Activated T-cell treated with anti-CD3 and anti-CD28 coated beads, Interleukin-2, amount 50 U/mL, for 24 hours (primary cell): ENCODE measurements around the gene C1orf116.
"Not testable (repeated sequence)": the region's sequence is repeated elsewhere in the genome, so short reads cannot be mapped to it uniquely, and the experiment has no call there.

ENCODE experiments used
- DNase-seq: peaks from one replicate; pipeline ENCODE4 v3.0.0-alpha.2; 2020
- H3K27ac Mint-ChIP-seq: 2 replicates; pipeline ENCODE4 v1.8.0; 2020; ENCODE audit warnings: mild to moderate bottlenecking, mixed read lengths
- H3K27me3 Mint-ChIP-seq: 2 replicates; pipeline ENCODE4 v1.8.0; 2020; ENCODE audit warnings: mixed read lengths
- H3K36me3 Mint-ChIP-seq: 2 replicates; pipeline ENCODE4 v1.8.0; 2020; ENCODE audit warnings: low read depth, mixed read lengths
- H3K4me1 Mint-ChIP-seq: 2 replicates; pipeline ENCODE4 v1.8.0; 2020; ENCODE audit warnings: low read depth, mixed read lengths
- H3K4me3 Mint-ChIP-seq: 2 replicates; pipeline ENCODE4 v1.8.0; 2020; ENCODE audit warnings: mild to moderate bottlenecking, moderate library complexity, mixed read lengths
- H3K9me3 Mint-ChIP-seq: 2 replicates; pipeline ENCODE4 v1.8.0; 2020; ENCODE audit warnings: mixed read lengths

Gene C1orf116

DNA sequence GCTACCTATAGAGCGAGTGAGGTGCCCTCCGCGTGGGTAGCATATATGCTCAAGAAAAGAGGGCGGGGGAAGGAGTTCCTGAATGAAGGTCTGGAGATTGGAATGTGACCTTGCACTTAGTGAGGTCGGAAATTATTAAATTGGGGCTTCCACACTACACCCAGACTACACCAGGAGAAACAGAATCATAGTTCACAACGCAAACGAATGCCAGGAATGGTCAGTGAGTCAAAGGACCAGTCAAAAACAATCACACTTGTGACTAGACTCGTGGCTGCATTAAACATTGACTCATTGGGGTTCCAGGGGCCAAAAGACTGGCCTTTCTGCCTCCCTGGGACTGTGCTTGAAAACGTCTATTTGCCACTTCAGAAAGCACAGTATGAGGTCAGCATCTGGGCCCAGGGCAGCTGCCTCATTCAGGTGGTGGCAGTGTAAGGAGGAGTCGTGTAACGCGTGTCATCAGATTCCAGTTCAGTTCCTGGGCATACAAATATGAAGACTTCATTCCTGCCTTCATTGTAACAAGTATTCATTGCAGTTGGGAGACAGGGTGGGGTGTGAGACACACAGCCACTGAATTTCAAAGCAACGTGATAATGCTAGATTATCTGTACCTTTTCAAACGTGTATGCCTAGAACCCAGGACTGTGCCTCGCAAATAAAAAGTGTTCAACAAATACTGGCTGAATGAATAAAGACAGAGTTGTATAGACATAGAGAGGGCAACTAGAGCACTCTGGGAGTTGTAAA is 18.8 kb upstream of the C1orf116 start, which contains the start of gene YOD1:
Gene YOD1 (minus strand): TSS at position 18 of the 753 bp plus-strand sequence. CDS start 178 bp downstream, outside the sequence.
- no peak for DNase-seq
- Mint-ChIP-seq H3K36me3 (peaks cover 51% of the 10 kb centered on the region), H3K9me3 (no peaks in the 10 kb centered on the region), H3K4me1 (peaks cover 62% of the 10 kb centered on the region), H3K27me3 (no peaks in the 10 kb centered on the region), H3K27ac (peak within 1 kb of the TSS; percentile 98), H3K4me3 (peak within 1 kb of the TSS; percentile 99)

DNA sequence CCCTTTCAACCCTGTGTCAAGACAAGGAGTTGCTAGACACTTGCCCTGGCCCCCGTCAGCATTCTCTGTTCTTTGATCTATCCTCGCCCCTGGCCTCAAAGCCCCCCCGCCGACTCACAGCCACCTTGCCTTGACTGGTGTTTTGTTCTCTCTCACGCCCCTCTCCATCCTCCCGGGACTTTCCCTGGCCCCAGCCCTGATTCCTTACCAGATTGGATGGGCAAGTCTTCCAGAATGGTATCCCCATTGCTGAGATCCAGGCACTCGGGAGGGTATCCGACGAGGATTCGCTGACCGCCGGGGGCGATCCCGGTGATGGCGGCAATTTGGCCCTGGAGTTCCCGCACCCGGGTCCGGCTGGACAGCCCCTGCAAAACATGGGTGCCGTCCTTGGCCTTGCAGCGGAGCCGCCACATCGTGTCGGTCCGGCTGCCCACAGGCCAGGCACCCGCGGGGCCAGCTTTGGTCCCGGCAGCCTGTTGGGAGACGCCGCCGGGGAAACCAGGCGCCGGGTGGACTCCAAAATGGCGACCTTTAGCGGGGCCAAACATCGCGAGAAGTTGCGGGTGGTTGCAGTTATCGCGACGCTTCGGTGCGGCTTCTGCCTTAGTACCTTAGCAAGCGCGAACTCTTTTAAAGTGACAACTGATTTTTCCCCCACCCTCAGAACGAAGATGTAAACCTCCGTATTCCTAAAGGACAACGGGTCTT is 18.1 kb upstream of the C1orf116 start:
- H3K27me3 Mint-ChIP-seq = no peaks in the 10 kb centered on the region
- peaks cover 58% of the 10 kb centered on the region for H3K36me3 Mint-ChIP-seq
- H3K9me3 Mint-ChIP-seq = no peaks in the 10 kb centered on the region
- peak overlapping the region; percentile 98 for H3K27ac Mint-ChIP-seq
- peaks cover 70% of the 10 kb centered on the region for H3K4me1 Mint-ChIP-seq
- DNase-seq = peak; percentile 91
- H3K4me3 Mint-ChIP-seq = peak overlapping the region; percentile 99

DNA sequence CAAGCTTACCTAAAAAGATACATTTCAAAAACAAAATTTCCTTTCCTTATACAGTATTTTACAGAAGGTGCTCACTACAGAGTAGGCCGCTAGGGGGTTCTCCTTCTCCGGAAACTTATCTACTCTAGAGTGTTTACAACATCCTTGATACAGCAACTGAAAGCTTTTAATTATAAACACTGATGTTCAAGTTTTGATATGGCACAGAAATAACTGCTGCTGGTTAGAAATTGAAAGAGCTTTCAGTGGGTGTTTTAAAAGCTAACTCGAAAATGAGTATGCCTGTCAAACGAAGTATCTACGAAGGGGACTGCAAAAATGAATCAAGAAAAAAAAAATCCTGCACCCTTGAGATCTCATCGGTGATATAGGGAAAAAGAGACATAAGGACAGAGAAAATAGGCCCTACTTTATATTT is 17.4 kb upstream of the C1orf116 start:
- peaks cover 65% of the 10 kb centered on the region for H3K36me3 Mint-ChIP-seq
- no peak for DNase-seq
- H3K9me3 Mint-ChIP-seq = no peaks in the 10 kb centered on the region
- H3K4me1 Mint-ChIP-seq = peaks cover 76% of the 10 kb centered on the region
- H3K27me3 Mint-ChIP-seq = no peaks in the 10 kb centered on the region
- H3K27ac Mint-ChIP-seq = peak overlapping the region; percentile 98
- peak overlapping the region; percentile 99 for H3K4me3 Mint-ChIP-seq

DNA sequence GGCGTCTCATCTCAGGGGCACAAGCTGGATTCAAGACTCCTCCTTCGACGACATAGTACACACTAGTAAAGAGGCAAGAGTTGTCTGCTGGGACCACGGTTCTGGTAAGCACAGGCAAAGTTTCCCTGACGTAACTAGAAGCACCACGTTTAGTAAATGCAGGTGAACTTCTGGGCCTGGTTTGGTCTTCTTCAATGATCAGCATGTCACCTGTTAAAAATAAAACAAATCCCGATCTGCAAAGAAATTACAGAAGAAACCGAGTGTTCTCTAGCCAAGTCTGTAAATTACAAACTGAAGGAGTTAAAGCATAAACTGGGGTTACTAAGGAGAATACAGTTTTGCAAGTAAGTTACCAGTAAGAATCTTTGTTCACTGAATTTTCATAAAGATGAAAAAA is 17.0 kb upstream of the C1orf116 start:
- H3K27ac Mint-ChIP-seq = peak overlapping the region; percentile 98
- DNase-seq = no peak
- no peaks in the 10 kb centered on the region for H3K9me3 Mint-ChIP-seq
- no peaks in the 10 kb centered on the region for H3K27me3 Mint-ChIP-seq
- H3K4me1 Mint-ChIP-seq = peaks cover 80% of the 10 kb centered on the region
- peaks cover 69% of the 10 kb centered on the region for H3K36me3 Mint-ChIP-seq
- H3K4me3 Mint-ChIP-seq = peak overlapping the region; percentile 99

DNA sequence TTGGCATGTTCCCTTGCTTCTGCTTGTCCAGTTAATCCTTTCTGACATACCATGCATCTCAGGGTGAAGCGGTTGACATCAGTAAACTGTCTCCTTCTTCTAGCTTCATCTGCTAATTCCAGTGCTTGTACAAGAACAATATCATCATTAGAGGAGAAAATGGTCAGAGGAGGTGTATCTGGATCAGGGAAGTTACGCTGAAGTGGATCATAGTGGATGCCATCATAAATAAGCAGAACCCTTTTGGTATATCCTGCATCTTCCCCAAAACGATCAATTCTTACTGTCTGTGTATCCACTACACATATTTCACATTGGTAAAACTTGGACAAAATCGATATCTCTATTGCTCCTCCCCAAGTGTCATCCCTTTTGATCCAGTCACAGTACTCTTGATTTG is 16.5 kb upstream of the C1orf116 start:
- H3K36me3 Mint-ChIP-seq = peaks cover 73% of the 10 kb centered on the region
- H3K4me3 Mint-ChIP-seq = peak overlapping the region; percentile 99
- no peak for DNase-seq
- no peaks in the 10 kb centered on the region for H3K9me3 Mint-ChIP-seq
- H3K27ac Mint-ChIP-seq = peak overlapping the region; percentile 15
- no peaks in the 10 kb centered on the region for H3K27me3 Mint-ChIP-seq
- H3K4me1 Mint-ChIP-seq = peaks cover 80% of the 10 kb centered on the region

DNA sequence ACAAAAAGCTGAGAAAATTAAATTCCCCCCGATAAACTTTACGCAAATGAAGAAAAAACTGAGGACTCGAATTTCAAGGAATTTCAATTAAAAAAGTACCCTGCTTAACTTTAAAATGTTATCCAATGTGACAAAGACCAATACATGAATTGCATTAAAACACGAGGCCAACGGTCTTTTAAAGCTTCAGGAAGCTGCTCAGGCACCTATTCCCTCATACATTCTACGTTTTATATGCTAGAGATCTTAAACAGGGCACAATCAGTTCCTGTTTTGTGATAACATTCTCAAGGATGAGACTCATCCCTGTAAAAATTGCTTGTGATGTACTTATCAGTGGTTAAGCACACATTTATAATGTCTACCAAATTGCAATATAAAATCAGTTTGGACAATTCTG is 15.5 kb upstream of the C1orf116 start:
- Mint-ChIP-seq H3K9me3 (no peaks in the 10 kb centered on the region), H3K4me1 (peaks cover 77% of the 10 kb centered on the region), H3K27me3 (no peaks in the 10 kb centered on the region), H3K4me3 (peak overlapping the region; percentile 25), H3K27ac (no peak overlapping the region), H3K36me3 (peaks cover 80% of the 10 kb centered on the region)
- no peak for DNase-seq

DNA sequence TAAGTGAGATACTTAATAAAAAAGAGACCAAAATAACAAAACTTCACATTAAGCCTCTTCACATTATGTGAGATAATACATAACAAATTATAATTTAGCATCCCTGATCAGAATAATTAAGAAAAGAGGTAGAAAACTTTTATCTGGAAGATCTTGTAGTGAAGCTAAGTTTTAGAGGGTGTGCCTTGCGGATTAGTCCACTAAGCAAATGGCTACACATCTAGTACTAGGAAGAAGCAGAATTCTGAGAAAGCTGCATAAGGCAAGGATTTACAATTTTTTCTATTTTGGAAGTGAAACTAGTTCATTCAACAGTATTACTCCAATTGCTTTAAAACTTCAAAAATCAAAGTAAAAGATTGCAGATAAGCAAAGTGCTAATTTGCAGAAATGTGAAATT is 14.9 kb upstream of the C1orf116 start:
- Mint-ChIP-seq H3K36me3 (peaks cover 81% of the 10 kb centered on the region), H3K27me3 (no peaks in the 10 kb centered on the region), H3K4me1 (peaks cover 72% of the 10 kb centered on the region), H3K27ac (no peak overlapping the region), H3K4me3 (peak overlapping the region; percentile 15), H3K9me3 (no peaks in the 10 kb centered on the region)
- no peak for DNase-seq

DNA sequence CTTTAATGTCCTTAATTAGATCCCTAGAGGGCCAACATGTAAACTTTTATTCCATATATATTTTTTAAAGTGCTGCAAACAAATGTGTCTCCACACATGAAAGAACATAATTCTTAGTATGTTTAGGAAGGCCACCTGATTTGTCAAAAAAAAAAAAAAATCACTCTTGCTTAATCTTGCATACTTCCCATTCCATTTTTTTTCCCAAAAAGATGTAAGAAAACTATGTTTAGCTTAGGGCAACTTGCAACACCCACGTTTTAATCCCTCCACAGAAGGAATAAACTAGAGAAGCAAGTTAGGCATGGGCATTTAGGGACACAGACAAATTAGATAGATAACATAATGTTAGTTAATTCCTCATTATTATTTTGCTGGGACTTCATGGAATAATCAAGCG is 12.9 kb upstream of the C1orf116 start:
- H3K36me3 Mint-ChIP-seq = peaks cover 79% of the 10 kb centered on the region
- no peak overlapping the region for H3K27ac Mint-ChIP-seq
- no peak for DNase-seq
- H3K27me3 Mint-ChIP-seq = no peaks in the 10 kb centered on the region
- no peaks in the 10 kb centered on the region for H3K9me3 Mint-ChIP-seq
- peaks cover 58% of the 10 kb centered on the region for H3K4me1 Mint-ChIP-seq
- no peak overlapping the region for H3K4me3 Mint-ChIP-seq

DNA sequence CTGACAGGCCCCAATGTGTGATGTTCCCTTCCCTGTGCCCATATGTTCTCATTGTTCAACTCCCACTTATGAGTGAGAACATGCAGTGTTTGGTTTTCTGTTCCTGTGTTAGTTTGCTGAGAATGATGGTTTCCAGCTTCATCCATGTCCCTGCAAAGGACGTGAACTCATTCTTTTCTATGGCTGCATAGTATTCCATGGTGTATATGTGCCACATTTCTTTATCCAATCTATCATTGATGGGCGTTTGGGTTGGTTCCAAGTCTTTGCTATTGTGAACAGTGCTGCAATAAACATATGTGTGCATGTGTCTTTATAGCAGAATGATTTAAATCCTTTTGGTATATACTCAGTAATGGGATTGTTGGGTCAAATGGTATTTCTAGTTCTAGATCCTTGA is 8.8 kb upstream of the C1orf116 start:
- H3K27ac Mint-ChIP-seq, DNase-seq, H3K9me3 Mint-ChIP-seq, H3K27me3 Mint-ChIP-seq, H3K4me3 Mint-ChIP-seq: not testable (repeated sequence)
- Mint-ChIP-seq H3K36me3 (peaks cover 38% of the 10 kb centered on the region), H3K4me1 (peaks cover 25% of the 10 kb centered on the region)

DNA sequence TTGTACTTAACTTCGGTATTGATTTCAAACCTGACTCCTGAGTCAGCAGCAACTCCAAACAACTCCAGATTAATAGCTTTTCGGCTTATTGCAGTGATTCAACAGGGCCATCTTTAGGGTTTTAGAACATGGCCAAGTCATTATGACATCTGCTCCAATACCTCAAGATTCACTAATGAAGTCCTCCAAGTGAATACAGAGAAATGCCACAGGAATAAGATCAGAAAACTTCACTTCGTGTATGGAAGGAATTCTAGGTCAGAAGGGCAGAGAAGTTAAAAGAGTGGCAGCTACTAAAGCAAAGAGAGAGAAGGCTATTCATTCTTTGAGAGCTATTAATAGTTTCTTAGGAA is 7.6 kb upstream of the C1orf116 start:
- Mint-ChIP-seq H3K36me3 (peaks cover 26% of the 10 kb centered on the region), H3K27me3 (no peaks in the 10 kb centered on the region), H3K4me1 (peaks cover 12% of the 10 kb centered on the region), H3K27ac (no peak overlapping the region), H3K9me3 (no peaks in the 10 kb centered on the region), H3K4me3 (no peak overlapping the region)
- no peak for DNase-seq

DNA sequence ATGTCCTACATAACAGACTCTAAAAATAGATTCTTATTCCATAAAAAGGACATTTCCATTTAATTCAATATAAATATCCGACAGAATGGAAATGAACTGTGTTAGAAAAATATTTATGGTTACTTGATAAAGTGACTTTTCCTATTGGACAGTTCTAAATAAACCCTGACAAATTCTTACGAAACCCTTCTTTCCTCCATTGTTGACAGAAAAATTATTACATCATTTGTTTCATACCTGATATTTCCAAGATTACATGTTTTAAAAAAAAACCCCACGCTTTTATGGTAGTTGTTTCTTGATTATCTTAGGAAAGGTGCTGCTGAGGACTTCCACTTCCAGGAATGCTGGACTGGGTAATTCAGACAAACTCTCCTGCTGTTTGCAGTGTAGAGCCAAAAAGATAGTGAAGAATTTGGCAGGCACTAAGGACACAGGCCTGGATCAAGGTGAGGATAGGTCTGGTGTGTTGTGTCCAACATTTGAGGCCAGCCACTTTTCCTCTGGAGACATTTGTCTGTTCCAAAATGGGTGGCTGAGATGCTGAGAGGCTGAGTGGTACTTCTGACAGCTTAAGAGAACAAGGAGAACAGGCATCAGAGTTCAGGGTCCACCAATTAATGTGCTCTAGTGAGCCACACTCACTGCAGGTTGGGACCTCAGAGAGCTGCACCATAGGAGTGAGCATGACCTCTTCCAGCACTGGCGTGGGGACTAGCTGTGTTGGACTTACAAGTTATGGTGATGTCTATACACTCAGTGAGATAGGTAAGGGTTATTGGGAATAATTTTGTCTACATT is 7.0 kb upstream of the C1orf116 start:
- Mint-ChIP-seq H3K9me3 (no peaks in the 10 kb centered on the region), H3K36me3 (peaks cover 20% of the 10 kb centered on the region), H3K4me3 (no peak overlapping the region), H3K27me3 (no peaks in the 10 kb centered on the region), H3K27ac (no peak overlapping the region), H3K4me1 (peaks cover 6% of the 10 kb centered on the region)
- DNase-seq = no peak

DNA sequence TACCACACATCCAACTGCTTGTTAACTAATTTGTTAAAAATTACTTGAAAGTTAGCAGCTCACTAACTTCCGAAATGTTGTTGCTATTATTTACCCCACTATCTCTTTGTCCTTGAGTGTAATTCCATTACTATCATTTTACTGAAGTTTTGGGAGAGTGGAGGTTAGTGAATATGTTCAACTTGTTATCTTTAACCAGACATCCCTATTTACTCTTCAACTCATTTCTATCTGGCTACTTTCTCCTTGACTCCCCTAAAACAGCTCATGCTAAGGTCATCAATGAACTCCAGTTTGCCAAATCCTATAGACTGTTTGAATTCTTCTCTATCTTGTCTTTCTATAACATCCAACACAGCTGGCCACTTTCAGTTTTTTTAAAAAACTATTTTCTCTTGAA is 4.3 kb upstream of the C1orf116 start:
- Mint-ChIP-seq H3K4me1 (no peaks in the 10 kb centered on the region), H3K4me3 (no peak overlapping the region), H3K27ac (no peak overlapping the region), H3K27me3 (peaks cover 18% of the 10 kb centered on the region), H3K36me3 (no peaks in the 10 kb centered on the region), H3K9me3 (no peaks in the 10 kb centered on the region)
- DNase-seq = no peak

DNA sequence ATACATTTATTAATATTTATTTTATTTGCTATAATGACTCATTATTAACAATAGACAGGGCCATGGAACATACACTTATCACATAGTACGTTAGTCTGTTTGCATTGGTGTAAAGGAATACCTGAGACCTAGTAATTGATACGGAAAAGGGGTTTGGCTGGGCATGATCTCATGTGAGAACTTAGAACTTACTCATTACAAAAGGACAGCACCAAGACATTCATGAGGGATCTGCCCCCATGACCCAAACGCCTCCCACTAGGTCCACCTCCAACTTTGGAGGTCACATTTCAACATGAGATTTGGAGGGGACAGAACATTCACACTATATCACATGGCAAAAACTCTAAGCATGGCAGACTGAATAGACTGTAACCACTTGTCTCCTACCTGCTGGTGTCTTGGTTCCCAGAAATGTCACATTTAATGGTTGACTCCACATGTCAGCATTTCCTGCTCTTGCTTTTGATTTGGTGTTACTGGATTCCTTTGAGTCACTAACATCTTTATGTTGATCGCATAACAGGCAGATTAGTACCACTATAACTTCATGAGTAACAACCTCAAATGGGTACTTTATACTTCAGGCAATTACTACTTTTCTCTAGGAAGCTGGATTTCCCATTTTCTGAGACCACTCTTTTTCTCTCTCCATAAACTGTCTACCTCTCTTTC is 3.5 kb upstream of the C1orf116 start:
- Mint-ChIP-seq H3K4me3 (no peak overlapping the region), H3K27me3 (peaks cover 27% of the 10 kb centered on the region), H3K4me1 (no peaks in the 10 kb centered on the region), H3K36me3 (no peaks in the 10 kb centered on the region), H3K27ac (no peak overlapping the region), H3K9me3 (no peaks in the 10 kb centered on the region)
- no peak for DNase-seq

DNA sequence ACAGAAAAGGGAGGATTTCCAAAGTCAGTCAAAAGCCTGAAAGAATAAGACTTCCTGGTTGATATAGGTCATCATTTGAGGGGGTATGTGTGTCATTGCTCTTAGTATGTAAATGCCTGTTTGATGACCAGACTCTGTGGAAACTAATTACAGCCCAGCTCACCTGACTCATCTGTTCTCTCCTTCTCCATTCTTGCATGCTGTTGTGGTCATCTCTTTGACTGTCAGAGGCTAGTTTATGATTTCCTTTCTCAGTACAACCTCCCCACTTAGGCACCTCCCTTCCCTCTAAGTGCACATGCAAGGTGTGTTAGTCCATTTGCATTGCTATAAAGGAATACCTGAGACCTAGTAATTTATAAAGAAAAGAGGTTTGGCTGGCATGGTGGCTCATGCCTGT is 2.4 kb upstream of the C1orf116 start:
- Mint-ChIP-seq H3K9me3 (no peaks in the 10 kb centered on the region), H3K4me1 (no peaks in the 10 kb centered on the region), H3K36me3 (no peaks in the 10 kb centered on the region), H3K27me3 (peaks cover 37% of the 10 kb centered on the region), H3K27ac (no peak overlapping the region), H3K4me3 (no peak overlapping the region)
- DNase-seq = no peak
